Activated effector memory CD4-positive, alpha-beta T cell treated with Interleukin-2 at 50 U/mL for 16 hours (primary cell): ENCODE measurements around the gene RPS28.
"Not testable (repeated sequence)": the region's sequence is repeated elsewhere in the genome, so short reads cannot be mapped to it uniquely, and the experiment has no call there.

ENCODE experiments used
- DNase-seq: peaks from one replicate; pipeline ENCODE4 v3.0.0-alpha.2; 2020

Gene RPS28

DNA sequence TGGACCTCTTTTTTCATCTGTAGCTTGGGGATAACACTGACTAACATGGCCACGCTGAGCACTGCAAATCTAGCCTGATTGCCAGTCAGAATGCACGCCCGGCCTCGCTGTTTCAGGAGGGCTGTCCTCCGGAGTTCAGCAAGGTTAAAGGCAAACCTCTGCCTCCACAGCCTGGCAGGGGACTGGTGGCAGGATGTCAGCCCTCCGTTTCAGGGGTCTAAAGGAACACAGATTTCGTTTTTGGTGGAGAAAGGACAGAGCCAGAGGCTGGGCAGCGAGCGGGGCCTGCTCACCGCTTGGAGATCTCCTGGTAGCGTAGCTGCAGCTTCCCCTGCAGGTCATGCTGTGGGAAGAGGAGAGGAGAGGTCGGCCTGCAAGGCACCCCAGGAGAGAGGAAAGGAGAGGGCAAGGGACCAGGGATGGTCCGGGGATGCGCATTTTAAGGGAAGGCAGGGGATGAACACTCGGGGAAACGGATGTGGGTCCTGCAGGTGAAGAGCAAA is 681 bp upstream of the RPS28 start:
- DNase-seq, result no peak

DNA sequence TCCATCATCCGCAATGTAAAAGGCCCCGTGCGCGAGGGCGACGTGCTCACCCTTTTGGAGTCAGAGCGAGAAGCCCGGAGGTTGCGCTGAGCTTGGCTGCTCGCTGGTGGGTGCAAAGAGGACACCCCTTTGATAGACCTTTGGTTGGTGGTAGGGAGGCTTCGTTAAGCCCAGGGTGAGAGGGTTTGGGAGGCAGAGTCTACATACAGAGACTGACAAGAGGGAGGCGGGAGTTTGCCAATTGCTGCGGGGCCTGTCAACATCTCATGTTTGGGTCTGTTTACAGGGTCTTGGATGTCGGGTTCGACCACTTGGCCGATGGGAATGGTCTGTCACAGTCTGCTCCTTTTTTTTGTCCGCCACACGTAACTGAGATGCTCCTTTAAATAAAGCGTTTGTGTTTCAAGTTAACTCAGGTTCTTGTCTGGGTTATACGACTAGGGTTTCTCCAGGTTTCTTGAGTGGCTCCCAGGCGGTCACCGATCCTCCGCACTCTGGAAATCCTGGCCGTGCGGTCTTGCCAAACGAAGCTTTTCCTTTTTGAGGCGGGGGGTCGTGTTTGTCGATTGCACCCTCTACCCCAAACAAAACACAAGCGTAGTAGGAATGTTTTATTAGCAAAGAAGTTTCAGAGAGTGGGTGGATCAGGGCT is 816 bp downstream of the RPS28 start:
- DNase-seq, result no peak

DNA sequence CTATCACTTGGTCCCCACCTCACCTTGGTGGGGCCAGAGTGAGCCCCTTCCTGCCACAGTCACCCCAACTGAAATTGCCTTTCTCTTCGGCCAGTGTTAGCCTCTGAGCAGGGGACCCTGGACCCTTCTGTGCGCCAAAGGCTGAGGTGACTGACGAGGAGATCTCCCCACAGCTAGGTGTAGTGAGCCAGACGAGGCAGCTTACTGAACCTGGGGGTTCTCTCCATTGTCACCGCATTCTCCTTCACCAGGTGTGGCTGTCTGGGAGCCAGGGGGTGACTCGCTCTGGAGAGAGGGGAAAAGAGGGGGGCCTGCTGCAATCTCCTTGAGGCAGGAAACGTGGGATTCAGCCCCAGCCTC is 1.3 kb downstream of the RPS28 start:
- no peak for DNase-seq

DNA sequence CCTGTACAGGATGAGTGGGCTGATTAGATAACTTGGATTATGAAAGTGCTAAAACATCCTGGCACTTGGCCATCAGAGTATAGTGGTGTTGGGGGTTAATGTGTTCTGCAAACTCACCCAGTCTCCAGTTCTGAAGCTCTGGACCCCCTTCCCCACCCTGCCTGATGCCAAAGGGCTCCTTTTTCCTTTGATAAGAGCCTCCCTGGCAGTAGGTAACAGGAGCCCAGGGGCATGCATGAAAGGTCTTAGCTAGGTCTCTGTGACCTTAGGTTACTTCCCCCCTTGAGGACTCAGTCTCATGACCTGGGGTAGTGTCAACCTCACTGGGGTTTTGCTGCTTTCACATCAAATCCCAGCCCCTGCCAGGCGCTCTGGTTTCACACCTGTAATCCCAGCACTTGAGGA is 2.5 kb downstream of the RPS28 start:
- no peak for DNase-seq

DNA sequence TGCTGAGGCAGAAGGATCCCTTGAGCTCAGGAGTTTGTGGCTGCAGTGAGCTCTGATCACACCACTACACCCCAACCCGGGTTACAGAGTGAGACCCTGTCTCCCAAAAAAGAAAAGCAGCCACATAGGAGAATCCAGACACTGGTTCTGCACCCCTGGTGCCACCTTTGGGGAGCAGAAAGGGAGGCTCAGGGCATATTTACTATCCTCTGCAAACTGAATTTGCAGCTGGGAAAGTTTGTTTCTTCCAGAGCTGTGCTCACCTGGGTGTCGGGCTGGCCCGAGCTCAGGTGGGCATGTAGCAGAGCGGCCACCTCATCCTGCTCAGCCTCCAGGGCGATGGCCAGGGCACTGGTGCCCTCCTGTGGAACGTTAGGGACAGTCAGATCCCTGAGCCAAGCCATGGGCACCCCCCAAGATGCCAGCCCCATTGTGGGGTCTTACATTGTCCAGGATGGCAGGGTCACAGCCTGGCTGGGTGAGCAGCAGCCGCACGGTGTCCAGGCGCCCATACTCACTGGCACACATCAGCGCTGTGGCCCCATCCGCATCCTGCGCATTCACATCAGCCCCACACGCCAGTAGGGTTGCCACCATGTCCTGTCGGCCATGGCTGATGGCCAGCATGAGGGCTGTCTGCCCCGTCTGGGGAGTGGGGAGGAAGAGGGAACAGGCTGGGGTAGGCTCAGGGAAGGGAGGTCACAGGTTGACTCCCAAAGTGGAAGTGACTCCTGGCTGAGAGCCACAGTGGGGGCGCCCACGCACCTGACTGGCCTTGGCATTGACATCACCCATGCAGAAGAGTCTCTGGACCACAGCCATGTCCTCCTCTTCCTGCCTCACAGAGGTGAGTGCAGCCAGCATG is 3.1 kb downstream of the RPS28 start:
- no peak for DNase-seq

DNA sequence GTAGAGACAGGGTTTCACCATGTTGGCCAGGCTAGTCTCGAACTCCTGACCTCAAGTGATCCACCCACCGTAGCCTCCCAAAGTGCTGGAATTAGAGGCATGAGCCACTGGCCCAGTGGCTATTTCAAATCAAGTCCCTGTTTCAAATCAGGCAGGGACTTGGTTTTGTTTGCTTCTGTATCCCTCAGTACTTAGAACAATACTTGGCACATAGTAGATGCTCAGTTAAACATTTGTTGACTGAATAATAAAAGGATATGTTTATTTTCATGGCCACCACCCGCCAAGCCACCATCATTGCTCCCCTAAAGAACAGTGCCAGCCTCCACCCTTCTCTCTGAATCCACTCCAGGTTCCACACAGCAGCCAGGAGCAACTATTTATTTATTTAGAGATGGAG is 4.2 kb downstream of the RPS28 start:
- no peak for DNase-seq

DNA sequence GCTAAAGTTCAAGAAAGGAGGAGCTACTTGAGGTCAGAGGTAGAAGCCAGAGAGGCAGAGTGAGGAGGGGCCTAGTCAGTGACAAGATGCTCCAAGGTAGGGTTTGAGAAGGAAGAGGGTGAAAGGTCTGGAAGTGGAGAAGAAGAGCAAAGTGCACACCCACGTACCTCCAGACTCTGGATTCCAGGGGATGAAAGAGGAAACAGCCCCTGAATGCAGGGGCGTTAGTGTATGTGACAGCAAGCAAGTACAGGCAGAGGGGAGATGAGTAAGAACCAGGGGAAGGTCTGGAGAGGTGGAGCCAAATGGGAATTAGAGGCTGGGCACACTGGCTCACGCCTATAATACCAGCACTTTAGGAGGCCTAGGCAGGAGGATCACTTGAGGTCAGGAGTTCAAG is 8.7 kb downstream of the RPS28 start:
- DNase-seq, result no peak

DNA sequence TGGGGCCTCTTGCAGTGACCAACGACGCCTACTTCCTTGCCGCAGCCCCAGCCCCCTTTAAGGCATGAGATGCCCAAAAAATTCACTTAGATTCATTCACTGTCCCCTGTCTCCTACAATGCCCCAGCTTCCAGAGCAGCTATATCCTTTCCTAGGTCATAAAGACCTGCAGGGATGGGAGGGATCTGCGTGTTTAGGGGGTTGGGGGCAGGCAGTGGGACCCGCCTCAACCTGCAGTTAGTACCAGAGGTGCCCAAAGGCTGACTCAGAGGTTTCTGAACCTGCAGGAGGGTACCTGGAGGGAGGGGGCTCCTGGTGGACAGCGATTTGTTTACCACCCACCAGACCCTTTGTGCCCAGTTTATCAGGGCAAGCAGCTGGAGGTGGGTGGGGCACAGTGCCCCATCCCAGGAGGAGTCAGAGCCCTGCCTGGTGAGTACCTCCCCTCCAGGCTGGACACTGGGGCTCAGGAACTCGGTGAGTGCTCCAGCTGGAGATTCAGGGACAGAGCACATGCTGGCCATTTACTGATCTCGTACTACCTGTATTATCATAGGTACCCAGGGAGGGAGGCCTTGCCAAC is 10.1 kb downstream of the RPS28 start:
- no peak for DNase-seq

DNA sequence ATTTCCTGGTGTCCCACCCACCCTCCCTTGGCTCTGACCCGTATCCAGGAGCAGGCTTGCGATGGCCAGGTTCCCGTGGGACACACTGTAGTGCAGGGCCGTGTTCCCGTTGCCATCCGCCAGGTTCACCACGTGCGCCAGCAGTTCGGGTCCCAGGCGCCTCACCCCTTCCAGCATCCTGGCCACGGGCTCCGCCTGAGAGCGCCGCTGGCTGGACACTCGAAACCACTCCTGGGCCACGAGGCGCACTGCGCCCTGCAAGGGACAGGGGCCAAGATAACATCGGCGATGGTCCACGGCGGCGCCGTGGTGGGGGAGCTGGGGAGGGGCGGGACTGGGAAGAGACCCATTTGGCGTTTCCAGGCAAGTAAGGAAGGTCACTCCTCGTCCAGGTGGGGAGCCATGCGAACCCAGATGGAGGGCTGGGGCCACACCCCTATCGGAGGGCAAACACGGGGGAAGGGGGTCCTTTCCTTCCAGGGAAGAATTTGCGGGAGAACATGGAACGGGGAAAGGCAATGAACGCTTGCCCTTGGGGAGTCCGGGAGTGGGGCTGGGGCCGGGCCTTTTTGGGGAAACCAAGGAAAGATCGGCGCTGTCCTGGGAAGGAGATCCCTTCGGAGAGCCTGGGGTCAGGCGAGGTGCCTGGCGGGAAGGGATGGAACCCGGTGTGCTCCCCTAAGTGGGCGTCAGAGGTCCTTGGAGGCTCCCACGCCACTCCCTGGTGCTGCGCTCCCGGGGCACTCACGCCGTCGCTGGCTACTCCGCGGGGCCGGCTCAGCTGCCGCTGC is 11.9 kb downstream of the RPS28 start:
- no peak for DNase-seq

DNA sequence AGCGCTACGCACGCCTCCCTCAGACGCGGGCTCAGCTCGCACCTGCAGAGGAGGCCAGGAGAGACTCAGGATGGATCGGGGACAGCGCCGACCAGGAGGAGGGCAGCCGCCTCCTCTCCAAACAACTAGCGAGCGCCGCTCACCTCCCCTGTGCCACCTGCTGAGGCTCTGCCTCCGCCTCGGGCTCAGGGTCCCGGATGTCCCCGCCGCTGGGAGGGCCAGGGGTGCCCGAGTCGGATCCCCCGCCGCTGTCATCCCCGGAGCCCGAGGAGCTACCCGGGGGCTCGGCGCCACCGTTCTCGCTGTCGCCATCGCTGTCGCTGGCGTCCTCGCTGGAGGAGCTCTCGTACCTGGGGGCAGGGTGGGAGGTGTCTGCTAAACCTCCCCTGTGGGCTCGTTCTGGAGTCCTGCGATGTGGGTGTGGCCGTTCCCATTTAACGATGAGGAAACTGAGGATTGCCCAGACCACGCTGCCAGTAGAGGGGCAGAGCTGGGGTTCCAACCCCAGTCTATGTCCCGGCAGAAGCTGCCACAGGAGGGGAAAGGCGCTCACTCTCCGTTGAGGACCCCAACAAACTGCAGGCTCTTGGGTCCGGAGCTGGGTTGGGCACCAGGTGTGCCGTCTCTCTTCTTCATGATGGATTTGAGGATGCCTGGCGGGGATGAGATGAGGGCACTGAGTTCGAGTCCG is 12.6 kb downstream of the RPS28 start:
- no peak for DNase-seq

DNA sequence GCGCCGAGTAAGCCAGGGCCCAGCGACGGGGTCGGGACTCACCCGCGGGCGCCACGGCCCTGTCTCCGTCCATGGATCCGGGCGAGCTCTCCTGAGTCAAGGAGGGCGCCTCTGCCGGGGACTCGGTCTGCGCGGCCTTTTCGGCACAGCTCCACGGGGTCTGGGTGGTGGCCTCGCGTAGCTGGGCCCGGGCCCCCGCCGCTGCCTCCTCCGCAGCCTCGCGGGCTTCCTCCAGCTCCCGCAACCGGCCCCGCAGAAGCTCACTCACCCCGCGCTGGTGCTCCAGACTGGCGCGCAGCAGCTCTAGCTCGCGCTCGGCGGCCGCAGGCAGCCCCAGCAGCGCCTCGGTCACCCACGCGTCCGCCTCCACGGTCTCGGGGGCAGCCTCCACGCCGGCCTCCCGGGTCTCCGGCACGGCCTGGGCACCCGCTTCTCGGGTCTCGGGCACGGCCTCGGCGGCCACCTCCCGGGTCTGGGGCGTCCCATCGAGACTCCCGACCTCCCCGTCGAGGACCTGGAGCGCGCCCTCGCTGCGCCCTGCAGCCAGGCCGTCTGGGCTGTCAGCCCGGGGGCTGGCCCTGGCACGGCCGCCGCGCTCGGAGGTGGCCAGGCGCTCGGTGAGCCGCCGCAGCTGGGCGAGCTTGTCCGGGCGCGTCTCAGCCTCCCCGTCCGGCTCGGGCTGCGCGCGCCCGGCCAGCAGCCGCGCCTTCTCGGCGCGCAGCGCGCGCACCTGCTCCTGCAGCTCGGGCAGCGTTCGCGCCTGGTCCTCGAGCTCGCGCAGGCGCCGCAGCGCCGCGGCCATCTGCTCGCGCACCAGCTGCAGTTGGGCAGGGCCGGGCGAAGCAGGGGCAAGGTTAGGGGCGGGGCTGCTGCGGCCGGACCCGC is 13.4 kb downstream of the RPS28 start:
- no peak for DNase-seq

DNA sequence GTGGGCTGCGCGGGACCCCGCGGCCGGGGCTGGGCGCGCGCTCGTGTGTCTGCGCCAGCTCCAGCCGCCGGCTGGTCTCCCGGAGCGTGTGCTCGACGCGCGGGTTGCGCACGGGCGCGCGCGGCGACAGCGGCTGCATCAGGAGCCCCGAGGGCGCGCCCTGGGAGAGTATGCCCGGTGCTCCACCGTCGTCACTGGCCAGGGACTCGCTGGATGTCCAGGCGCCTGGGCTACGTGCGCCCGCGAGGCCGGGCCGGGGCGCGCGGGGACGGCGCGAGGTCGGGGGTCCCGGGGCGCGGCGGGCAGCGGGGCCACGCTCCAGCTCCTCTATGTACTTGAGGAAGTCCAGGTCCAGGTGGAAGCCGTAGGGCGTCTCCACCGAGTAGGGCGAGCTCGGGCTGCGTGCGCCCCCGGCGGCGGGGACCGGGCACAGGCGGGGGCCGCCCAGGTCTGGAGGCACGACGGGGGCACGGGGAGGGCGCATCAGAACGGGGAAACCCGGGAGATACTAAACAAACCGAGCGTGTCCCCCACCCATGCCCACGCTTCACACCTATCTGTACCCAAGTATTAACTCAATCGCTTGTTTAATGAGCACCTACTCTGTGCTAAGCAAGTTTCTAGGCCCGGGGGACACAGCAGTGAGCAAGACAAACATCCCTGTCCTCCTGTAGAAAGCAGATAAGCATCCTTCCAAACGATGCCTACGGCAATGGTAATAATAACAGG is 14.2 kb downstream of the RPS28 start:
- DNase-seq, result no peak

DNA sequence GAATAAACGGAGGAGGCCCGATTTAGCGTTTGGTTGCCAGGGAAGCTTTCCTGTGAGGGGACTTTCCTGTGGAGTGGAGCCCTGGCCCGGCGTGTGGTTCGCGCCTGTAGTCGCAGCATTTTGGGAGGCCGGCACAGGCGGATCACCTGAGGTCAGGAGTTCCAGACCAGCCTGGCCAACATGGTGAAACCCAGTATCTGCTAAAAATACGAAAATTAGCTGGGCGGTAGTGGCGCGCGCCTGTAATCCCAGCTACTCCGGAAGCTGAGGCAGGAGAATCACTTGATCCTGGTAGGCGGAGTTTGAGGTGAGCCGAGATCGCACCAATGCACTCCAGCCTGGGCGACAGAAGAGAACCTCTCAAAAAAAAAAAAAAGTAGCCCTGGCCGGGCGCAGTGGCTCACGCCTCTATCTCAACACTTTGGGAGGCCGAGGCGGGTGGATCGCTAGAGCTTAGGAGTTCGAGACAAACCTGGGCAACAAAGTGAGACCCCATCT is 14.8 kb downstream of the RPS28 start:
- no peak for DNase-seq

DNA sequence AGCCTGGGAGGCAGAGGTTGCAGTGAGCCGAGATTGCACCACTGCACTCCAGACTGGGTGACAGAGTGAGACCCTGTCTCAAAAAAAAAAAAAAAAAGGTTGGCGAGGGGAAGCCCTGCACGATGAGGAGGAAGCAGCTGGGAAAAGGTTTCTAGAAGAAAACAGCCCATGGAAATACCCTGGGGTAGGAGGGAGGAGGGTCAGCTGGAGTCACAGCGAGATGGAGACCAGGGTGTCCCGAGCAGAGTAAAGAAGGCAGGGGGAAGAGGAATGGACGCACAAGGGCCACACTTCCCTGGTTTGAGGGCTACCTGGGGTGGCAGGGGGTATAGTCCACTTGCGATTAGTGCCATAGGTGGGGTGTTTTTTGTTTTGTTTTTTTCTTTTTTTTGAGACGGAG is 15.4 kb downstream of the RPS28 start:
- DNase-seq, result no peak

DNA sequence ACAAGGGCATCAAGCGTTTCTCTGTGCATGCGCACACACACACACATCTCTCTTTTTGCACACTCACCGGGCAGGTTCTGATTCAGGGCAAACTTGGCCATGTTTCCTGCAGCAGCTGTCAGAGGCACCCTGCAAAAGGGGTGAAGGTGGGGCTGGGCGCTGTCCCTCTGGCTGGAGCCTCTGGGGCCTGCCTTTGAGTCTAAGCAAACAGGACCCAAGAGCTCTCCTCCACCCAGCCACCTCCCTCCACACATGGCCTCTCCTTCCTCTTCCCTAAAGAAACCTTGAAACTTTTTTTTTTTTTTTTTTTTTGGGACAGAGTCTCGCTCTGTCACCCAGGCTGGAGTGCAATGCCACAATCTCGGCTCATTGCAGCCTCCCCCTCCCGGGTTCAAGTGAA is 16.4 kb downstream of the RPS28 start:
- no peak for DNase-seq

DNA sequence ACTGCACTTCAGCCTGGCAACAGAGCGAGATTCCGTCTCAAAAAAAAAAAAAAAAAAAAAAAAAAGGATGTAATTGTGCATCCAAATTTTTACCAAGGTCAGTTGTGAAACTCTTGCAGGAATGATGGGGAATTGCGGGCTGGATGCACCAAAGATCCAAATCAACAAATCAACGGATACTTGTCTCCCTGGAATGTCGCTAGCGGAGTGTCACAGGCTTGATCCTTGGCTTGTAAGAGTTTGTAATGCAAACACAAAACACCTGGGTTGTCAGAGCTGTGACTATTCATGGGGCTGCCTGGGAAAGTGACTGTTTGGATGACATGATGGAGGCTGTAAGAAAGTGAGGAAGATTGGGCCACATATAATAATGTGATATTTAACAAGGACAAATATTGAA is 17.5 kb downstream of the RPS28 start:
- DNase-seq, result no peak

DNA sequence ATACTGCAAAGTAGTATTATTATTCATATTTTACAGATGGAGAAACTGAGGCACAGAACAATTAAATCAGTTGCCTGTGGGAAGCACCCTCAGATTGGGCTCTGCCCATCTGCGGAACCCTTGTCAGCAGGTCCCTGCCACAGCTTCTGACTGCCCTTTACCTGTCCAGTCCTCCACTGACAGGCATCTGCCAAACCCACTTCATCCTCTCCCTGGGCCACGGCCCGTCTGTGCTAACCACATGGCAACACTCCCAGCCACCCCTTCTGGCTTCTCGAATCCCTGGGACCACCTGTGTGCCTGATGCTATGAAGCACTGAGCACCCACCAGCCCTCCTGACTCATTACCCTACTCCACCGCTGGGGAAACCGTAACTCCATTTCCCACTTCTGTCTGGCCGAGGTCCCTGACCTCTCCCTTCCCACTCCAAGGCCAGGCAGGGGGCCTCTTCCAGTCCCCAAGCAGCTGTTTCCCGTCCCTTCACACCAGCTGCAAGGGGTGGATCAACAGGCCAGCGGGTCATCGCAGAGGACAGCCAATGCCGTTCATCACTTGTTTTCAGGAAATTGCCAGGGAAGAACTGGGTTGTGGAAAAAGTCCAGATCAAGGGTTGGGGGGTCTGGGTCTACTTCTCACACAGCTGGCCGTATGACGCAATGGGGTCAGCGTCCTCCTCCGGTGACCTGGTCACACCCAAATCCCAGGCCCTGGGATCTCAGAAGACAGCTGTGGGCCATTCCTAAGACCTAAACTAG is 19.2 kb downstream of the RPS28 start:
- no peak for DNase-seq

DNA sequence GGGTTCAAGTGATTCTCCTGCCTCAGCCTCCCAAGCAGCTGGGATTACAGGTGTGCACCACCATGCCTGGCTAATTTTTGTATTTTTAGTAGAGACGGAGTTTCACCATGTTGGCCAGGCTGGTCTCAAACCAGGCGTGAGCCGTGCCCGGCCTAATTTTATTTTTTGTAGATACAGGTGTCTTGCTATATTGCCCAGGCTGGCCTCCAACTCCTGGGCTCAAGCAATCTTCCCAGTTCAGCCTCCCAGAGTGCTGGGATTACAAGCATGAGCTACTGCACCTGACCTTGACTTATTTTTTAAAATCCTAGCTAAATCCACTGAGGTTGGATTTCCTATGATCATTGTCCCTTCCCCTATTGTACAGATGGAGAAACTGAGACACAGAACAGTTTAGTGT is 20.2 kb downstream of the RPS28 start:
- not testable (repeated sequence) for DNase-seq

DNA sequence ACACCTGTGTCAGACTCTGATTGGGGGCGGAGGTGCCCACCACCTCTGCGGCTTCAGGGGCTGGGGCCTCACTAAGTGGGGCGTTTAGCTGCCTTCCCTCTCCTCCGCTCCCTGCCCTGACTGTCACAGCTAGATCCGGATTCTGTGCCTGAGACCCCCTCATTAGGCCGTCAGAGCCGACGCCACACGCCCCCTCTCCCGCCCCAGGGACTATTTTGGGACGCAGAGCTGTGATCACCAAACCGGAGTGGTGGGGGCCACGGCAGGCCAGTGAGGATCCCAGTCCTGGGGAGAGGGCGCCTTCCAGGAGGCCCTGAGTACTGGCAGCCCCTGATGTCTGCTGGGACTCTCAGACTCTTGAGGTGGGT is 21.0 kb downstream of the RPS28 start:
- DNase-seq, result no peak
